Tibial nerve (tissue), 4 donors: ENCODE data around the gene NUP188. TPM values are rescaled to one million over a fixed set of nuclear protein-coding genes. Genes with fewer than 3 reads are reported as not detected.
A peak's percentile ranks its signal among the peaks of the same experiment; 100 is the strongest.

ENCODE experiments used
- DNase-seq, 2 donors: peaks; one replicate each; pipeline ENCODE4 v3.0.0-alpha.2; 2019; ENCODE audit warnings: low spot score in 2 of 2
- H3K27ac ChIP-seq, 4 donors: fragments of 200-600 bp; sonication (generic) in 3 of 4; one replicate each; pipeline ENCODE4 v1.5.1; 2017 to 2019; ENCODE audit warnings: mild to moderate bottlenecking in 1 of 4
- H3K27me3 ChIP-seq, 2 donors: fragments of 200-600 bp; sonication (generic) in 1 of 2; one replicate each; pipeline versions ENCODE4 v1.5.1 to v1.6.0; 2017 to 2019
- H3K36me3 ChIP-seq, 3 donors: fragments of 200-600 bp; sonication (generic); one replicate each; pipeline ENCODE4 v1.5.1; 2018 to 2019
- H3K4me1 ChIP-seq, 4 donors: fragments of 200-600 bp; sonication (generic) in 3 of 4; one replicate each; pipeline ENCODE4 v1.5.1; 2017 to 2019
- H3K4me3 ChIP-seq, 4 donors: fragments of 200-600 bp; sonication (generic) in 3 of 4; one replicate each; pipeline ENCODE4 v1.5.1; 2017 to 2019; ENCODE audit warnings: mild to moderate bottlenecking in 1 of 4, moderate library complexity in 1 of 4
- H3K9me3 ChIP-seq, 4 donors: fragments of 200-600 bp; sonication (generic) in 3 of 4; one replicate each; pipeline ENCODE4 v1.5.1; 2017 to 2019
- EP300 ChIP-seq, 2 donors: sonication (generic); formaldehyde crosslinking; IDR thresholded peaks; one replicate each; pipeline ENCODE4 v1.6.1; 2017; ENCODE audit warnings: antibody characterized with exemption in 2 of 2, mild to moderate bottlenecking in 1 of 2
- POLR2A ChIP-seq, 2 donors: fragments of 450-650 bp; IDR thresholded peaks; one replicate each; pipeline ENCODE4 v1.6.1; 2017; ENCODE audit warnings: antibody characterized with exemption in 2 of 2, mild to moderate bottlenecking in 2 of 2, moderate library complexity in 2 of 2
- WGBS, 2 donors: methylation state at CpG; one replicate each; pipeline ENCODE4 v1.1.5; 2018; 5-methylcytosine and 5-hydroxymethylcytosine counted together
- total RNA-seq, 4 donors: library from RNA; depleted of rRNA; stranded (reverse); fragments of >200 nt; gene quantifications; one replicate each; pipeline ENCODE4 v1.1.0, GENCODE V29; 2016
- TF ChIP-seq, protein P1 (sequence below), 5 experiments: fragments of 200-600 bp in 3 of 5; fragments of 450-650 bp in 2 of 5; sonication (generic) in 3 of 5; IDR thresholded peaks; one replicate each; pipeline ENCODE4 v1.5.1; 2016 to 2019; ENCODE audit warnings: antibody characterized with exemption in 5 of 5, mild to moderate bottlenecking in 3 of 5, moderate library complexity in 2 of 5

The NUP188 gene
- total RNA-seq, 4 donors from 2014 or later, result 22.9 to 76.5 (median 43.5) TPM

DNA sequence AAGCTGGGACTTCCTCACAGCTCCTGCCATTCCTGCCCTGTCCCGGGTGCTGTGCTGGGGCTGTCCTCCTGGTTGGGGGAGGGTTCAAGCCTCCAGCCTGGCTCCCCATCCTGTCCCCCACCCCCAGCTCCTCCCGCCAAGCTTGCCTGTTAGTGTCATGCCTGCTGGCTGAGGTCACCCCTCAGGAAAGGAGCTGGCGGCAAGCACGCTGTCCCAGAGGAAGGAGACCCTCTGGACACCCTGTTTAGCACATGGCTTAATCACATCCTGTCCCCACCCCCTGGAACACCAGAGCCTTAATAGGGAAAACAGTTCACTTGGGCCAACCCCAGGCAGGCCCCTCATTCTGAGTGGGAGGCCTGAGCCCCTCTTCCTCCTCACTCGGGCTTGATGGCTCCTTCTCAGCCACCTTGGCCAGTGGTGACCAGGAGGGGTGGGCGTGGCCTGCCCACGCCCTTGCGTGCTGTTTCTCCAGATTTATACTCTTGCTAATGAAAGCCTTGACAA is 35.9 kb upstream of the NUP188 start:
- Histone ChIP-seq H3K27me3 (no peaks in the 10 kb centered on the region), H3K36me3 (peaks cover 2 to 48% (median 14%) of the 10 kb centered on the region in 3 donors), H3K4me3 (no peak overlapping the region), H3K27ac (peak overlapping the region; percentile 78 to 98 (median 82)), H3K4me1 (peaks cover under 1 to 75% (median 42%) of the 10 kb centered on the region in 4 donors), H3K9me3 (no peaks in the 10 kb centered on the region)
- DNase-seq, result no peak
- peak in 1 of 2 donors; percentile 55 for TF ChIP-seq EP300 (IDR thresholded peaks at IDR 0.05)
- TF ChIP-seq, protein P1, sequence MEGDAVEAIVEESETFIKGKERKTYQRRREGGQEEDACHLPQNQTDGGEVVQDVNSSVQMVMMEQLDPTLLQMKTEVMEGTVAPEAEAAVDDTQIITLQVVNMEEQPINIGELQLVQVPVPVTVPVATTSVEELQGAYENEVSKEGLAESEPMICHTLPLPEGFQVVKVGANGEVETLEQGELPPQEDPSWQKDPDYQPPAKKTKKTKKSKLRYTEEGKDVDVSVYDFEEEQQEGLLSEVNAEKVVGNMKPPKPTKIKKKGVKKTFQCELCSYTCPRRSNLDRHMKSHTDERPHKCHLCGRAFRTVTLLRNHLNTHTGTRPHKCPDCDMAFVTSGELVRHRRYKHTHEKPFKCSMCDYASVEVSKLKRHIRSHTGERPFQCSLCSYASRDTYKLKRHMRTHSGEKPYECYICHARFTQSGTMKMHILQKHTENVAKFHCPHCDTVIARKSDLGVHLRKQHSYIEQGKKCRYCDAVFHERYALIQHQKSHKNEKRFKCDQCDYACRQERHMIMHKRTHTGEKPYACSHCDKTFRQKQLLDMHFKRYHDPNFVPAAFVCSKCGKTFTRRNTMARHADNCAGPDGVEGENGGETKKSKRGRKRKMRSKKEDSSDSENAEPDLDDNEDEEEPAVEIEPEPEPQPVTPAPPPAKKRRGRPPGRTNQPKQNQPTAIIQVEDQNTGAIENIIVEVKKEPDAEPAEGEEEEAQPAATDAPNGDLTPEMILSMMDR (IDR thresholded peaks at IDR 0.05), result no peak
- no peak for TF ChIP-seq POLR2A (IDR thresholded peaks at IDR 0.05)
- WGBS, 2 donors, result 22 to 36% methylated on average over 7 to 8 of the region's 8 CpGs

DNA sequence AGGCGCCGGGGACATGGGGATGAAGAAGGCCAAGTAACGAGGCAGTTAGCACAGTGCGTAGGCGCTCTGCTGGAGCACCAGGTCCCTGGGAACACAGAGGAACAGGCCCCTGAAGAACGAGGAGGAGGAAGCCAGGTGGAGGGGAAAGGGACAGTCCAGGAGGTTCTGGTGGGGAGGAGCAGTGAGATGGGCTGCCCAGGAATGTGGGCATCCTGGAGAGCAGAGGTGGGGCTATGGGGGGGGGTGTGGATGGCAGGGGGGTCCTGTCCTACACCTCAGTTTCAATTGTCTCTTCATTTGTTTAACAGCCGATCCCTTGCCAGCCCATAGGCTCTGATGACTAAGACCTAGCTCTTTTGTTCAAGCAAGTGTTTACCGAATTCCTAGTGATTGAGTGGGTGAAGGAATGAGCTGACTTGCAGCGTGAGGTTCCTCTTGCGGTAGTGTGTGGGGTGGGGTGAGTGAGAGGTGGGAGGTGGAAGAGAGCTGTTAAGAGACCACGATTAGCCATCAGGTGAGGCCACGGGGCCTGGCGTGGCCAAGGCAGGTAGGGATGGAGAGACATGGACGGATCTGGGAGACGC is 35.1 kb upstream of the NUP188 start:
- Histone ChIP-seq H3K4me3 (peak overlapping the region in 1 of 4 donors; percentile 26), H3K27me3 (no peaks in the 10 kb centered on the region), H3K4me1 (peaks cover 3 to 83% (median 46%) of the 10 kb centered on the region in 4 donors), H3K9me3 (no peaks in the 10 kb centered on the region), H3K36me3 (peaks cover 2 to 45% (median 14%) of the 10 kb centered on the region in 3 donors), H3K27ac (peak overlapping the region; percentile 78 to 98 (median 82))
- TF ChIP-seq POLR2A (IDR thresholded peaks at IDR 0.05) (no peak), EP300 (IDR thresholded peaks at IDR 0.05) (peak; percentile 26 to 74)
- DNase-seq, result no peak
- 56 to 63% methylated on average over 15 of the region's 15 CpGs for WGBS, 2 donors

DNA sequence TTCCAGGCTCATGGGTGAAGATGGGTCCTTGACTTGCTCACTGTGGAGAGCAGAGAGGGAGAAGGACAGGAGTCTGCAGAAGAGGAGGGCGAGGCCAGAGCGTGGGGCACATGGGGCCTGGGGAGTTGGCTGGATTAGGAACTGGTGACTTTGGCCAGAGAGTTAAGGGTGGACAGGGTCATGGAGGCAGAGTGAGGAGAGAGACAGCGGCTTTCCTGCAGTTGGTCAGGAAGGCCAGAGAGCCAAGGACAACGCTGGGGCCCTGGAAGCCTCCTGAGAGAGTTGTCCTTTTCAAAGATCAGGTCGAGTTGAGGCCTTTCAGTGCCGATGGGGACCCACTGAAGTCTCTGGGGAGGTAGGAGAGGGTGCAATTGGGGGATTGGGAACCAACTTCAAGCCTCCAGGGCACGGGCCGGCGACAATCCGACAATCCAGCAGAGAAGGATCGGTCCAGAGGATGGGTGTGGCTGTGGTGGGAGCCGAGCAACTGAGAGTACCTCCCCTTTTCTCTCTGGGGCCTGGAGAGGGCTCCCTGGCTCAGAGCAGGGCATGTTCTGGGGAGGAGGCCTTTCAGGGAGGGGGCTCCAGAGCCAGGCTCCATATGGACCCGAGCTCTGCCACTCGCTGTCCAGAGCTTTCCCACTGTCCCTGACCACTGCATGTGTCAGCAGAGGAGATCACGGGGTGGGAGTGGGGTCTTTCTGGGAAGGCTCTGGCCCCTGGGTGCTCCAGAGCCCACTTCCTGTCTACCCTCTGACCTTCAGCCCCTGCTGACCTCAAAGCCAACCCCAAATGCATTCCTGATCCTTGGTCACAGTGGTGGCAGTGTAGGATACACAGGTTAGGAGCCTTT is 34.2 kb upstream of the NUP188 start:
- TF ChIP-seq POLR2A (IDR thresholded peaks at IDR 0.05), result no peak
- TF ChIP-seq EP300 (IDR thresholded peaks at IDR 0.05), result peak in 1 of 2 donors; percentile 11
- H3K36me3 ChIP-seq, result peaks cover 2 to 45% (median 8%) of the 10 kb centered on the region in 3 donors
- H3K4me3 ChIP-seq, result peak overlapping the region in 1 of 4 donors; percentile 26
- DNase-seq, result no peak
- WGBS, 2 donors, result 47 to 52% methylated on average over 15 of the region's 15 CpGs
- H3K27ac ChIP-seq, result peak overlapping the region; percentile 78 to 98 (median 82)
- H3K27me3 ChIP-seq, result no peaks in the 10 kb centered on the region
- H3K4me1 ChIP-seq, result peaks cover 3 to 89% (median 46%) of the 10 kb centered on the region in 4 donors
- H3K9me3 ChIP-seq, result no peaks in the 10 kb centered on the region

DNA sequence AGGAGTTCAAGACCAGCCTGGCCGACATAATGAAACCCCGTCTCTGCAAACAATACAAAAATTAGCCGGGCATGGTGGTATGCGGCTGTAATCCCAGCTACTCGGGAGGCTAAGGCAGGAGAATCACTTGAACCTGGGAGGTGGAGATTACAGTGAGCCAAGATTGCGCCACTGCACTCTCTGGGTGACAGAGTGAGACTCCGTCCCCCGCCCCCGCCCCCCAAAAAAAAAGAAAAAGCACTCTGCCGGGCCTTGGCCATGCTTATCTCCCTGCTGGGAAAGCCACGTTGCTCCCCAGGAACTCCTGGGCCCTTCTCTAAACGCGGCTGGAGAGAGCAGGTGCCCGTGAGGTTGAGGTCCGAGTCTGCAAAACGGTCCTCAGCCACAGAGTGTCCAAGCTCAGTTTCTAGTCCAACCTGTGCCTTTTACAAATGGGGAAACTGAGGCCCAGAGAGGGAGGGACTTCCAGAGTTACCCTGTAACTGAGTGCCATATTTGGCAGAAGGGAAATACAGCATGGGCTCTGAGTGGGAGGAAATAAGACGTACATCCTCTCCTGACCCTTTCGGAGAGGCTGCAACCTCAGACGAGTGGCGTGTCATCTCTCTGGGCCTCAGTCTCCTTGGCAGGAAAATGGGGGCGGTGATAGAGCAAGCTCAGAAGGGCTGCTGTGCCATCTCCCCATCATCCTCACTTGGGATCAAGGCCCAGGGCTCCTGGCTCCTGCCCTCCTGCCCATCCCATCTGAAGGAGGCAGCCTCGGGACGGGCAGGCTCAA is 33.3 kb upstream of the NUP188 start:
- peaks cover 3 to 95% (median 49%) of the 10 kb centered on the region in 4 donors for H3K4me1 ChIP-seq
- H3K27ac ChIP-seq, result peak overlapping the region; percentile 78 to 98 (median 82)
- DNase-seq, result no peak
- H3K36me3 ChIP-seq, result peaks cover under 1 to 42% (median 2%) of the 10 kb centered on the region in 3 donors
- 75 to 81% methylated on average over 18 to 21 of the region's 23 CpGs for WGBS, 2 donors
- no peaks in the 10 kb centered on the region for H3K27me3 ChIP-seq
- TF ChIP-seq POLR2A (IDR thresholded peaks at IDR 0.05) (no peak), EP300 (IDR thresholded peaks at IDR 0.05) (no peak)
- no peaks in the 10 kb centered on the region for H3K9me3 ChIP-seq
- H3K4me3 ChIP-seq, result no peak overlapping the region

DNA sequence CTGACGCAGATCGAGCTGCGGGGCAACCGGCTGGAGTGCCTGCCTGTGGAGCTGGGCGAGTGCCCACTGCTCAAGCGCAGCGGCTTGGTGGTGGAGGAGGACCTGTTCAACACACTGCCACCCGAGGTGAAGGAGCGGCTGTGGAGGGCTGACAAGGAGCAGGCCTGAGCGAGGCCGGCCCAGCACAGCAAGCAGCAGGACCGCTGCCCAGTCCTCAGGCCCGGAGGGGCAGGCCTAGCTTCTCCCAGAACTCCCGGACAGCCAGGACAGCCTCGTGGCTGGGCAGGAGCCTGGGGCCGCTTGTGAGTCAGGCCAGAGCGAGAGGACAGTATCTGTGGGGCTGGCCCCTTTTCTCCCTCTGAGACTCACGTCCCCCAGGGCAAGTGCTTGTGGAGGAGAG is 31.3 kb upstream of the NUP188 start:
- peak overlapping the region in 1 of 4 donors; percentile 0 for H3K4me3 ChIP-seq
- H3K9me3 ChIP-seq, result no peaks in the 10 kb centered on the region

More for the DNA sequence above, 31.3 kb upstream of the NUP188 start:
- H3K4me1 ChIP-seq, result peaks cover 3 to 95% (median 63%) of the 10 kb centered on the region in 4 donors
- TF ChIP-seq, protein P1 (IDR thresholded peaks at IDR 0.05), result no peak
- TF ChIP-seq EP300 (IDR thresholded peaks at IDR 0.05) (no peak), POLR2A (IDR thresholded peaks at IDR 0.05) (no peak)
- H3K36me3 ChIP-seq, result peaks cover 0 to 28% (median 0%) of the 10 kb centered on the region in 3 donors
- DNase-seq, result no peak
- peak overlapping the region; percentile 65 to 98 (median 78) for H3K27ac ChIP-seq
- WGBS, 2 donors, result 73 to 80% methylated on average over 14 to 17 of the region's 18 CpGs
- H3K27me3 ChIP-seq, result no peaks in the 10 kb centered on the region
